HG03139 (cell line): Measurements from ENCODE around the gene SCN4B.

Source experiments
- ATAC-seq: cut with Tn5 transposase; IDR thresholded peaks from one replicate; pipeline ENCODE4 v1.9.1; 2021; ENCODE audit not compliant: unreplicated experiment

The SCN4B gene

GRCh38 chr11:118154641-118155040, 2.0 kb upstream of the SCN4B start:
- ATAC-seq = no peak

GRCh38 chr11:118153976-118154375, 1.4 kb upstream of the SCN4B start:
- no peak for ATAC-seq

- ATAC-seq = no peak
Observed at GRCh38 chr11:118153516-118153915, 893 bp upstream of the SCN4B start.

GRCh38 chr11:118152020-118152551, 537 bp downstream of the SCN4B start:
- ATAC-seq = no peak

GRCh38 chr11:118151431-118151830, 1.2 kb downstream of the SCN4B start:
- no peak for ATAC-seq

- ATAC-seq = no peak
Observed at GRCh38 chr11:118149493-118149892, 3.1 kb downstream of the SCN4B start.

GRCh38 chr11:118148856-118149255, 3.8 kb downstream of the SCN4B start:
- ATAC-seq = no peak

GRCh38 chr11:118148240-118148639, 4.4 kb downstream of the SCN4B start:
- no peak for ATAC-seq

GRCh38 chr11:118147502-118147901, 5.1 kb downstream of the SCN4B start:
- ATAC-seq = no peak

GRCh38 chr11:118146554-118146953, 6.1 kb downstream of the SCN4B start:
- no peak for ATAC-seq

- no peak for ATAC-seq
Observed at GRCh38 chr11:118145285-118146227, 7.1 kb downstream of the SCN4B start.

- no peak for ATAC-seq
Observed at GRCh38 chr11:118144301-118145268, 8.0 kb downstream of the SCN4B start.

GRCh38 chr11:118143661-118144185, 8.9 kb downstream of the SCN4B start:
- ATAC-seq = no peak

GRCh38 chr11:118142809-118143208, 9.8 kb downstream of the SCN4B start:
- ATAC-seq = no peak

GRCh38 chr11:118142081-118142480, 10.5 kb downstream of the SCN4B start:
- ATAC-seq = no peak

GRCh38 chr11:118139578-118139977, 13.0 kb downstream of the SCN4B start:
- no peak for ATAC-seq

GRCh38 chr11:118138839-118139420, 13.7 kb downstream of the SCN4B start:
- ATAC-seq = no peak

GRCh38 chr11:118136801-118137200, 15.8 kb downstream of the SCN4B start:
- ATAC-seq = no peak

GRCh38 chr11:118136341-118136740, 16.3 kb downstream of the SCN4B start:
- no peak for ATAC-seq

GRCh38 chr11:118135796-118136165, 16.8 kb downstream of the SCN4B start:
- ATAC-seq = no peak
